Measurements from ENCODE around the gene MIOS. TPM values are rescaled to one million over a fixed set of nuclear protein-coding genes. Genes with fewer than 3 reads are reported as not detected.
"Not testable (repeated sequence)": the region's sequence is repeated elsewhere in the genome, so short reads cannot be mapped to it uniquely, and the experiment has no call there.

The MIOS gene
- polyA plus RNA-seq, 1 donor (not counting 4 experiments of a cell fraction or from before 2014, with no cell fraction given) = 29.2 TPM

DNA sequence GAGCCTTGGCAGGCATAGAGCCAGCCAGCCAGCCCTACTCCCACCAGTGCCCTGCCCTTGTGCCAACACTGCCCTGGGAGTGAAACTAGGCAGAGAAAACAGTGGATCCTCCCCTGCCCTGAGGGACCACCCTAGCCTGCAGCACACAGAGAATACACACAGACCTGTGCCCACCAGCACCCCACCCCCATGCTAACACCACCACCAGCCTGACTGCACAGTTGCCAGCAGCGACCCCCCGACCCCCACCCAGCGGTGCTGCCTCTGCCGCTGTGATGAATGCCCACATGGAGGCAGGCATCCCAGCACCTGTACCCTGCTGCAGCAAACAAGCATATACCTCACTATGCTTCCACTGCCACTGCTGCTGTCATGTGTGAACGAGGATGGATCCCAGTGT lies 9.4 kb upstream of the MIOS start:
- Histone ChIP-seq H3K9me1 (ENCODE audit: control insufficient read depth, extremely low read depth, insufficient read depth, low read length) (no peaks in the 10 kb centered on the region), H4K20me1 (ENCODE audit: control insufficient read depth, extremely low read depth, insufficient read depth, low read length) (no peaks in the 10 kb centered on the region), H3K36me3 (ENCODE audit: control insufficient read depth in 2 of 2, extremely low read depth in 1 of 2, insufficient read depth in 2 of 2, low read length in 2 of 2) (peaks cover 0 to 1% of the 10 kb centered on the region in 2 experiments), H3K9ac (ENCODE audit: control insufficient read depth, extremely low read depth, insufficient read depth, low read length) (no peak overlapping the region), H2AFZ (ENCODE audit: control insufficient read depth, low read length) (no peak overlapping the region), H3K27ac (ENCODE audit: control insufficient read depth, insufficient read depth, low read length) (no peak overlapping the region), H3K4me1 (ENCODE audit: control insufficient read depth, extremely low read depth, insufficient read depth, low read length) (peaks cover 6% of the 10 kb centered on the region), H3K4me3 (ENCODE audit: control insufficient read depth in 2 of 3, extremely low read depth in 1 of 3, insufficient read depth in 2 of 3, low read depth in 1 of 3, low read length in 3 of 3) (no peak overlapping the region), H3K4me2 (ENCODE audit: control insufficient read depth, extremely low read depth, insufficient read depth, low read depth, low read length) (no peak overlapping the region), H3K9me3 (ENCODE audit: control insufficient read depth, low read depth, low read length) (no peaks in the 10 kb centered on the region), H3K79me2 (ENCODE audit: control insufficient read depth, insufficient read depth, low read length) (no peaks in the 10 kb centered on the region), H3K27me3 (ENCODE audit: control insufficient read depth, extremely low read depth, insufficient read depth, low read length) (no peaks in the 10 kb centered on the region)
- FAIRE-seq (no peak), DNase-seq (ENCODE audit: low read depth, low spot score) (no peak)
- TF ChIP-seq, protein P1, sequence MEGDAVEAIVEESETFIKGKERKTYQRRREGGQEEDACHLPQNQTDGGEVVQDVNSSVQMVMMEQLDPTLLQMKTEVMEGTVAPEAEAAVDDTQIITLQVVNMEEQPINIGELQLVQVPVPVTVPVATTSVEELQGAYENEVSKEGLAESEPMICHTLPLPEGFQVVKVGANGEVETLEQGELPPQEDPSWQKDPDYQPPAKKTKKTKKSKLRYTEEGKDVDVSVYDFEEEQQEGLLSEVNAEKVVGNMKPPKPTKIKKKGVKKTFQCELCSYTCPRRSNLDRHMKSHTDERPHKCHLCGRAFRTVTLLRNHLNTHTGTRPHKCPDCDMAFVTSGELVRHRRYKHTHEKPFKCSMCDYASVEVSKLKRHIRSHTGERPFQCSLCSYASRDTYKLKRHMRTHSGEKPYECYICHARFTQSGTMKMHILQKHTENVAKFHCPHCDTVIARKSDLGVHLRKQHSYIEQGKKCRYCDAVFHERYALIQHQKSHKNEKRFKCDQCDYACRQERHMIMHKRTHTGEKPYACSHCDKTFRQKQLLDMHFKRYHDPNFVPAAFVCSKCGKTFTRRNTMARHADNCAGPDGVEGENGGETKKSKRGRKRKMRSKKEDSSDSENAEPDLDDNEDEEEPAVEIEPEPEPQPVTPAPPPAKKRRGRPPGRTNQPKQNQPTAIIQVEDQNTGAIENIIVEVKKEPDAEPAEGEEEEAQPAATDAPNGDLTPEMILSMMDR (optimal IDR thresholded peaks at IDR 0.05 in 1 of 3, IDR thresholded peaks at IDR 0.05 in 1 of 3, conservative IDR thresholded peaks at IDR 0.05 in 1 of 3; ENCODE audit: extremely low read depth in 1 of 3, insufficient read depth in 2 of 3, low read length in 3 of 3) = no peak
- no peak for TF ChIP-seq EZH2 (IDR thresholded peaks at IDR 0.05; ENCODE audit: low read length)
- dilution Hi-C loops (cut with MboI; ENCODE audit: extremely low pct_ligation_motif_present, low sequenced_read_pairs) = no loop called here

DNA sequence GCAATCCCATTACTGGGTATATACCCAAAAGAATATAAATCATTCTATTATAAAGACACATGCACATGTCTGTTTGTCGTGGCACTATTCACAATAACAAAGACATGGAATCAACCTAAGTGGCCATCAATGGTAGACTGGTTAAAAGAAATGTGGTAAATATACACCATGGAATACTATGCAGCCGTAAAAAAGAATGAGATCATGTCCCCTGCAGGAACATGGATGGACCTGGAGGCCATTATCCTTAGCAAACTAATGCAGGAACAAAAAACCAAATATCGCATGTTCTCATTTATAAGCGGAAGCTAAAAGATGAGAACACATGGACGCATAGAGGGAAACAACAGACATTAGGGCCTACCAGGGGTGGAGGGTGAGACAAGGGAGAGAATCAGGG lies 5.1 kb upstream of the MIOS start:
- H3K9me3 ChIP-seq (ENCODE audit: control insufficient read depth, low read depth, low read length); H3K79me2 ChIP-seq (ENCODE audit: control insufficient read depth, insufficient read depth, low read length); dilution Hi-C loops (cut with MboI; ENCODE audit: extremely low pct_ligation_motif_present, low sequenced_read_pairs); H3K9me1 ChIP-seq (ENCODE audit: control insufficient read depth, extremely low read depth, insufficient read depth, low read length); H3K27ac ChIP-seq (ENCODE audit: control insufficient read depth, insufficient read depth, low read length); H3K9ac ChIP-seq (ENCODE audit: control insufficient read depth, extremely low read depth, insufficient read depth, low read length); H3K36me3 ChIP-seq (ENCODE audit: control insufficient read depth in 2 of 2, extremely low read depth in 1 of 2, insufficient read depth in 2 of 2, low read length in 2 of 2); H2AFZ ChIP-seq (ENCODE audit: control insufficient read depth, low read length); H3K27me3 ChIP-seq (ENCODE audit: control insufficient read depth, extremely low read depth, insufficient read depth, low read length); H3K4me3 ChIP-seq (ENCODE audit: control insufficient read depth in 2 of 3, extremely low read depth in 1 of 3, insufficient read depth in 2 of 3, low read depth in 1 of 3, low read length in 3 of 3); DNase-seq (ENCODE audit: low read depth, low spot score); H3K4me2 ChIP-seq (ENCODE audit: control insufficient read depth, extremely low read depth, insufficient read depth, low read depth, low read length); H4K20me1 ChIP-seq (ENCODE audit: control insufficient read depth, extremely low read depth, insufficient read depth, low read length); FAIRE-seq: not testable (repeated sequence)
- peaks cover 27% of the 10 kb centered on the region for H3K4me1 ChIP-seq (ENCODE audit: control insufficient read depth, extremely low read depth, insufficient read depth, low read length)

DNA sequence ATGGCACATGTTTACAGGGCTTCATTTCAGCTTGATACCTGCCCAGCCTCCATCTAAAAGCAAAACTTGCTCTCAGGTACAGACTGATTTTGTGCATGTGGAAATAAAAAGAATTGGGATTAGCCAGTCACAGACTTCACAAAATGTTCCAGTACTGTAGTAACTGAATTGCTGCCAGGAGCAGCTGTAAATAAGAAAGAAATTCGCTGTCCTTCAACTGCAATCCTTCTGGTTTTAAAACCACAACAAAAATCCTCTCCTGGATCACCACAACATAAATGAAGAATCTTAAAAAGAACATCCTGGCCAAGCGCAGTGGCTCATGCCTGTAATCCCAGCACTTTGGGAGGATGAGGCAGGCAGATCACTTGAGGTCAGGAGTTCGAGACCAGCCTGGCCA lies 3.9 kb upstream of the MIOS start:
- Histone ChIP-seq H3K4me1 (ENCODE audit: control insufficient read depth, extremely low read depth, insufficient read depth, low read length) (peaks cover 30% of the 10 kb centered on the region), H3K27me3 (ENCODE audit: control insufficient read depth, extremely low read depth, insufficient read depth, low read length) (no peaks in the 10 kb centered on the region), H4K20me1 (ENCODE audit: control insufficient read depth, extremely low read depth, insufficient read depth, low read length) (no peaks in the 10 kb centered on the region), H3K27ac (ENCODE audit: control insufficient read depth, insufficient read depth, low read length) (no peak overlapping the region), H2AFZ (ENCODE audit: control insufficient read depth, low read length) (no peak overlapping the region), H3K9me1 (ENCODE audit: control insufficient read depth, extremely low read depth, insufficient read depth, low read length) (no peaks in the 10 kb centered on the region), H3K36me3 (ENCODE audit: control insufficient read depth in 2 of 2, extremely low read depth in 1 of 2, insufficient read depth in 2 of 2, low read length in 2 of 2) (peaks cover 0 to 1% of the 10 kb centered on the region in 2 experiments), H3K4me2 (ENCODE audit: control insufficient read depth, extremely low read depth, insufficient read depth, low read depth, low read length) (no peak overlapping the region), H3K9me3 (ENCODE audit: control insufficient read depth, low read depth, low read length) (no peaks in the 10 kb centered on the region), H3K79me2 (ENCODE audit: control insufficient read depth, insufficient read depth, low read length) (peaks cover 4% of the 10 kb centered on the region), H3K9ac (ENCODE audit: control insufficient read depth, extremely low read depth, insufficient read depth, low read length) (no peak overlapping the region), H3K4me3 (ENCODE audit: control insufficient read depth in 2 of 3, extremely low read depth in 1 of 3, insufficient read depth in 2 of 3, low read depth in 1 of 3, low read length in 3 of 3) (no peak overlapping the region)
- dilution Hi-C loops (cut with MboI; ENCODE audit: extremely low pct_ligation_motif_present, low sequenced_read_pairs) = no loop called here
- TF ChIP-seq, protein P1 (optimal IDR thresholded peaks at IDR 0.05 in 1 of 3, IDR thresholded peaks at IDR 0.05 in 1 of 3, conservative IDR thresholded peaks at IDR 0.05 in 1 of 3; ENCODE audit: extremely low read depth in 1 of 3, insufficient read depth in 2 of 3, low read length in 3 of 3) = no peak
- TF ChIP-seq EZH2 (IDR thresholded peaks at IDR 0.05; ENCODE audit: low read length) = no peak
- FAIRE-seq (no peak), DNase-seq (ENCODE audit: low read depth, low spot score) (no peak)

Measured in keratinocyte (primary cell).